ENCODE data around the gene MPO.

Gene MPO

DNA sequence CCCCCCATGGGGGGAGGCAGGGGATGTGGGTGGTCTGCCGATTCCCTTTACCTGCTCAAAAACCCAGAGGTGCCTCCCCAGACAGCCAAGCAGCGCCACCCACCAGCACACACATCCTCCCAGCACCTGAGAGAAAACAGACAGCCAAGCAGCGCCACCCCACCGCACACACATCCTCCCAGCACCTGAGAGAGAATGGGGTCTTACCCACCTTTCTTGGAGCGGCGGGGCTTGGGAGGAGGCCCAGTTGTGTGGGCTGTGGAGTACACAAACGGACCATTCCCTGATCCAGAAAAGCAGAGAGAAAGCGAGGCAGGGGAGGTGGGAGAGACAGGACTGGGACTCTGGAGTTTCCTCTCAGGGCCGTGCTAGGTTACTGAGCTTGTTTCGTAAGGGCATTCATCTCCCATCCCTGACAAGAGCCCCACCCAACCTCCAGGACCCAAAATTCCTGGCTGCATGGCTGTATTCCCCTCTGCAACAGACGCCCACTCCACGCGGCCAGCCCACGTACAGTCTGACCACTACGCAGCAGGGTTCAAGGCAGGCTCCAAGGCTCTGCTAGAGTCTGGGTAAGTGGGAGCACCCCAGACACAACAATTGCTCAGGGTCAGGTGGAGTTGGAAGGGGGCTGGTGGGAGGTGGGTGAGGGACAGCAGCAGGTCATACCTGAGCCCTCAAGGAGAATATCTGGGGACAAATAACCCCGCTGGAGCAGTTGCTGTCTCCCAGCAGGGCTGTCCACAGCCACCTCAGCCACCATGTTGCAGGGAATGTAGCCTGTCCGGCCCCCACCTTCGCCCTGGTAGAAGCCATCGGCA is 25.6 kb upstream of the MPO start:
- no peak for DNase-seq (ENCODE audit: low spot score)

DNA sequence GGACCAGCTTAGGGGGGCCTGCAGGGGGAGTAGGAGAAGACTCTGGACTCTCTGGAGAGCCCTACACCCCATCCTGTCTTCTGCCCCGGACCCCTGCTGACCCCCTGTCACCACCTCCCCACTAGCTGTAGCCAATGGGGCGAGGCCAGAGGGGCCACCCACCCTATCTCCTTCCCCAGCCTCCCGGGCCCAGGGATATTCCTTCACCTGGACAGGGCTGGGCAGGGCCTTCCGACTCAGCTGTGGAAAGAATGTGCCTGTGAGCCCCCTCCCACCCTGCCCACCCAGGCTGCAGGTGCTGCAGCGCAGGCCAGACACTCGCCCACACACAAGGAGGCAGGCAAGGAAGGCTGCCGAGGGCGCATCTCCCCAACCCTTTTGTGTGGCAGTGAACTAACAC is 24.9 kb upstream of the MPO start:
- no peak for DNase-seq (ENCODE audit: low spot score)

DNA sequence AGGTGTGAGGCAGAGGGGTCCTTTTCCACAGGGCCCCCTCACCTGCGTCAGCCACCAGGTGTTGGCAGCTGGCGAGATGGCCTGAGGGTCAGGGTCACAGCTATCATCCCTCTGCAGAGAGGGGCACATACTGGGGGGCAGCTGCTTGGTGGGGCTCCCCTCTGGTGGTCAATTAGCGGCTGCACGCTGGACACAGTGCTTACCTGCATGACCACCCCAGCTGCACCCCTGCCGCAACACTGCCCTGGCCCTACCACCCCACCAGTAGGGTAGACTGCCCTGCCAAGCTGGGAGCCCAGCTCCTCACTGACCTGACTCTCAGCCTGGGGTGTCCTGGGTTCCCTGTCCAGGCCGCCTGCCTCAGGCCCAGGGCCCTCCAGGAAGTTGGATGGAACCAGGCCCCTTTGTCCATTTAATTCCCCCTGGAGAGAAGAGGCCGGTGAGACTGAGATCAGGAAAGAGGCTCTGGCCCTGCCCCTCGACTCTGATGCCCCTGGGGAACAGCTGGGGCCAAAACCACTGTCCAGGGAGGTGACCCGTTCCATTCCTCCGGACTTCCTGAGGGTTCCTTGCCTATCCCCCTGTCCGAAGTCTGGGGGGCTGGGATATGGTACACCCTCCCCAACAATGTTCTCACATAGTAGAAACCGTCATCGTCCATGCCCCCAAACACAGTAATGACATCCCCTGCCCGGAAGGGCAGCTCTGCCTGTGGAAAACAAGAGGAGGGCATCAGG is 24.2 kb upstream of the MPO start:
- no peak for DNase-seq (ENCODE audit: low spot score)

DNA sequence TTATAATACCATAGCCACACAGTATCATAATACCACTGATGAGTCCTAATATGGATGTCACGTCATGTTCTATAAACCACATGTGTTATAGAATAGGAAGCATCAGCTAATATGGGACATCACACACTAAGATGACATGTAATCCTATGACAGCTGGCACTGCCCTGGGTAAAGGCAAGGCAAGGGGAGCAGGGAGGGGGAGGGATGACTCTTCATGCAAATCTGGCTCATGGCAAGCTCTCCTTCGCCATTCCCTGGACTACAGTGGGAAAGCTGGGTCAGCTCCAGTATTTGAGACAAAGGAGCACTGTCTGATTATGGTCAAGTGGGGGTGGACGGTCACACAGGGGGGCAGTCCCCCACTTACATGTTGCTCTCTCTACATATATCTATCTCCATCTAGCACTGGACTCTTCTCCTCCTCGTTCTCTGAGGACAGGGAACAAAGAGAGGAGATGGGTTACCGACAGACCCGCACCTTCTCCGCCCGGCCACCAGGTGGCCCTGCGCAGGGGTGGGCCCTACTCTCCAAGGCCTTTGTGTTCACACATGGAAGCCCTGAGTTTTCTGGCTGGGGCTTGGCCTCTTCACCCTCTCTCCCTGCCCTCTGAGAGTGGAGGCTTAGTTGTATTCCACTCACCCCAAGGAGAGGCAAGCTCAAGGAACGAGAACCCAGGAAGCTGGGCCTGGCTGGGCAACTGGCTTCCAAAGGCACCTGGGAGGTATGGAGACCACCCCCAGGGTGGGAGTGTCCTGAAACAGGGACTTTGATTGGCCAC is 23.4 kb upstream of the MPO start:
- no peak for DNase-seq (ENCODE audit: low spot score)

DNA sequence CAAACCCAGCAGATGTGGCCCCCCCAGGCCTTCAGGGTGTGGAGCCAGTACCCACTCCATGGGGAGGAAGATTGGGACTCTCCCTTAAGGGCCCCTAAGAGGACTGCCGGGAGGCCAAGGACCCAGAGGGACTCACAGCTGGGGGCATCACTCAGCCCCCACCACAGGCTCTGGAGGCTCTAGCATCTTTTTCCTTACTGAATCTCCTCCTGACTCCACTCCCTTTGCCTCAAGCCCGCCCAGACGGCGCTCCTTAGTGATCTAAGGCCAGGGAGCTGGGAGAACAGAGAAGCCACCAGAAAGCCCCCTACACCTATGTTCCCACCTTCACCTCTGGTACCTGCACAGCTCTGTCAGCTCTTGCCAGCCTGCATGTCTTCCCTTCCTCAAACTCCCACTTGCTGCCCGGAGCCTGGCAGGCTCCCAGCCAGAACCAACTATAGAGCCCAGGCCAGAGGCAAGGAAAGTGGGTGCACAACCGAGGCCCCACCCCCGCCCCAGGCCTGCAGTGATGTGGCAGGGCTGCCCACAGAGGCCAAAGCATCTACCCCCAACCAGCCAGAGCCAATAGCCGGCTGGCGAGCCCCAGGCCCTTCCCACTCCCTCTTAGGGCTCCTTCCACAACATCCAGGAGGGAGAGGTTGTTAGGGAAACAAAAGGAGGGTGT is 22.3 kb upstream of the MPO start:
- no peak for DNase-seq (ENCODE audit: low spot score)

DNA sequence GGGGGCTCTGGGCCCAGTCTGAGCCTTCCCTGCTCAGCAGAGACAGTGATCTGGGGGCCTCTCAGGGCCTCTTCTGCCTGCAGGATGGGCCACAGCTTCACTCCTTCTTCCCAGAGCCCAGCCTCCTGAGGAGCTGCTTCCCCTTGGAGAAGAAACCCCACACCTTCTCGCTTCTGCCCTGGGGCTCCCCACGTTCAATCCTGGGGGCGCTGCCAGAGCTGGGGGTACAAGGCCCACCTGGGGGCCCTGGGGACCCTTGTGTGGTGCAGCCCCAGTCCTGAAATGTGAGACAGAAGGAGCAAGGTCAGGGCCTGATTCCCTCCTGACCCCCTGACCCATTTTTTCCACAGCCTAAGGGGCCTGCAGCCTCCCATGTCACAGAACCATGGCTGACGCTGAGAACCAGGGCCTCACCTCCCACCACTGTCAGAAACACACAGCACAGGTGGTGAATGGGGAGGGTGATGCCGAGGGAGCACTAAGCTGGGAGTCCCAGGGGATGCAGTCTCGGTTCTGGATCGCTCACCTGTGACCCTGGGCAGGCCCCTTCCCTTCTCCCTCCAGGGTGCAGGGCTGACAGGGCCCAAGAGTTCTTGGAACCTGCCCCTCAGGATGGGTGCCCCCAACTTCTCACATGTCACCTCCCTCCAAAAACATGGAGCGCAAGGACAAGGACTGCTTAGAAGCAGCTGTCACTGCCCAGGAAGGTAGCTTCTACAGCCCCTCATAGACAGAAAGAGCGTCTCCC is 21.6 kb upstream of the MPO start:
- no peak for DNase-seq (ENCODE audit: low spot score)

DNA sequence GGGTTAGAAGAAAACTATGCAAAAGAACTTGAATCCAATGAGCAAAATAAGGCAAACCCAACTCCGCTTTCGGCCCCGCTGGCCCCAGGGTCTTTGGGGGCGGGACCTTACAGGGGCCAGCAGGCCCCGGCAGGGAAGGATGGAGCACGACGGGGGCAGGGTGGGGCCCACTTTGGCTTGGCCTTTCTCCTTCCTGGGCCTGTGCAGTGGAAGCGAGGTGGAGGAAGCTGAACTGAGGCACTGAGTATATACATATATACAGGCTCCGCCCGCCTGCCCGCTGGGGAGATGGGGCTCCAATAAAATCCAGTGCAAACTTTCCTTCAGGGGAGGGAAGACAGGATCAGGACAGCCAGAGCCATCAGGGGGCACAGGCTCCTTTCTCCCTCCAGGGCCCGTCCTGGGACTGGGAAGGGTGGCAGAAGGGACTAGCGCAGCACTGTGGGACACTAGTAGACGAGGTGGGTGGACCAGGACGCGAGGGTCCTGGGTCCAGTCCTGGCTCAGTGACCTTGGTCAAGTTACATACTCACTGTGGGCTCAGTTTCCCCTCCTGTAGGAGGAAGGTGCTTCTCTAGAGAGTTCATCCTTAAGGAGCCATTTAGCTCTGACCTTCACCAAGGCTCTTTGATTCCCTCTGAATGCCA is 20.9 kb upstream of the MPO start:
- DNase-seq (ENCODE audit: low spot score) = no peak

DNA sequence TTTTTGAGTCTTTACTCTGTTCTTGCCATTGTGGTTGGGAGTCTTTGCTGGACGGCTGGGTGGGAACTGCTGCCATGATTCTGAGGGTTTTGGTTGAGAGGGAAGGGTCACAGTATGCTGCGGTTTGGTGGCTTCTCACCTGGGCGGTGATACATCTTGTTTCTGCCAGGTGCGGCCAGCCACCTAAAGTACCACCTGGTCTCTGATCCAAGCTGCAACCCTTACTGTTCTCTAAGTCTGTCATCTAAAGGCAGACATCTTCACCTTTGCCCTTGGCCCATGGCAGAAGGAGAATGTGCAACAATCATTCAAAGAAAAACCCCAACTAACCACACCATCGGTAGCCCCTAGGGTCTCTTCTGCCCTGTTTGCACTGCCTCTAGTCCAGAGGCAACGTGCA is 19.6 kb upstream of the MPO start:
- no peak for DNase-seq (ENCODE audit: low spot score)

DNA sequence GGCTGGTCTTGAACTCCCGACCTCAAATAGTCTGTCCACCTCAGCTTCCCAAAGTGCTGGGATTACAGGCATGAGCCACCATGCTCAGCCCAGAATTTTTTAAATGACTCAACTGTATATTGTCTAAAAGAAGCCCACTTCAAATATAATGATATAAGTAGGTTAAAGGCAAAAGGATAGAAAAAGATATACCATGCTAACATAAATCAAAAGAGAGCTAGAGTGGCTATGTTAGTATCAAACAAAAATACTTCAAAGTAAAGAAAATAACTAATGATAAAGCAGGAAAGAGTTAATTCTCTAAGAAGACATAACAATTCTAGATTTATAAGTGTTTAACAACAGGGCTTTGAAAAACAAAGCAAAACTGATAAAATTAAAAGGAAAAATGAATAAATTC is 13.3 kb upstream of the MPO start:
- DNase-seq (ENCODE audit: low spot score) = no peak

DNA sequence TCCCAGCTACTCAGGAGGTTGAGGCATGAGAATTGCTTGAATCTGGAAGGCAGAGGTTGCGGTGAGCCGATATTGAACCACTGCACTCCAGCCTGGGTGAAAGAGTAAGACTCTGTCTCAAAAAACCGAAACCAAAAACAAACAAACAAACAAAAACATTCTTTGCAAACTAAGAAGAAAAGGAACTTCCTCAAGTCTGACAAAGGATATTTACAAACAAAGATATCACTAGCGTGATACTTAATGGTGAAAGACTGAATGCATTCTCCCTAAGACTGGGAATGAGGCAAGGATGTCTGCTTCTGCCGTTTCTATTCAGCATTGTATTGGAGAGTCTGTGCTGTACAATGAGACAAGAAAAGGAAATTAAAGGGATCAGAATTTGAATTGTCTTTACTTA is 10.5 kb upstream of the MPO start:
- no peak for DNase-seq (ENCODE audit: low spot score)

DNA sequence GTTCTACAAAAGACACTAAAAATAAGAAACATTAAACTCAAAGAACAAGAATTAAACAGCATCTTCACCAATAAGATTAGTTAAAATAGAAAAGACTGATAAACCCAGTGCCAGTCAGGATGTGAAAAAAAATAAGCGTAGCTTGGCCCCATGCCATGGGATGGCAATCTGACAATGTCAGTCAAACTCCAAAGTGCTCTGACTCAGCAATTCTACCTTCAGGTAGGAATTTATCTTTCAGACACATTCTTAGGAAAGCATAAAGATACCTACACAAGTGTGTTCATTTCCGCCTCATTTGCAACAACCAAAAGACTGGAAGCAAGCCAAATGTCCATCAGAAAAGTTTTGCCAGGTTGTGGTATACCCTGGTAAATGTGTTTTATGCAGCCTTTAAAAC is 9.1 kb upstream of the MPO start:
- DNase-seq (ENCODE audit: low spot score) = no peak

DNA sequence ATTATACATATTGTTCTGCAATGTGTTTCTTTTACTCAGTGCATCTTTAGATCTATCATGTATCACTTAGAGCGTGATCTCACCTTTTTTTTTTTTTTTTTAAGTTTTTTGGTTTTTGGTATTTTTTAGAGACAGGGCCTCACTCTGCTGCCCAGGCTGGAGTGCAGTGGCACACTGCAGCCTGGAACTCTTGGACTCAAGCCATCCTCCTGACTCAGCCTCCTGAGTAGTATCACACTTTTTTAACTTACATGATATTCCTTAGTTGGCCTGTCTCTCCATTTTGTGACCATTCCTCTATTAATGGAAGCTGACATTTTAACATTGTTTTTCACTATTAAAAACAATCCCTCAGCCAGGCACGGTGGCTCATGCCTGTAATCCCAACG is 4.7 kb upstream of the MPO start:
- DNase-seq (ENCODE audit: low spot score) = no peak

DNA sequence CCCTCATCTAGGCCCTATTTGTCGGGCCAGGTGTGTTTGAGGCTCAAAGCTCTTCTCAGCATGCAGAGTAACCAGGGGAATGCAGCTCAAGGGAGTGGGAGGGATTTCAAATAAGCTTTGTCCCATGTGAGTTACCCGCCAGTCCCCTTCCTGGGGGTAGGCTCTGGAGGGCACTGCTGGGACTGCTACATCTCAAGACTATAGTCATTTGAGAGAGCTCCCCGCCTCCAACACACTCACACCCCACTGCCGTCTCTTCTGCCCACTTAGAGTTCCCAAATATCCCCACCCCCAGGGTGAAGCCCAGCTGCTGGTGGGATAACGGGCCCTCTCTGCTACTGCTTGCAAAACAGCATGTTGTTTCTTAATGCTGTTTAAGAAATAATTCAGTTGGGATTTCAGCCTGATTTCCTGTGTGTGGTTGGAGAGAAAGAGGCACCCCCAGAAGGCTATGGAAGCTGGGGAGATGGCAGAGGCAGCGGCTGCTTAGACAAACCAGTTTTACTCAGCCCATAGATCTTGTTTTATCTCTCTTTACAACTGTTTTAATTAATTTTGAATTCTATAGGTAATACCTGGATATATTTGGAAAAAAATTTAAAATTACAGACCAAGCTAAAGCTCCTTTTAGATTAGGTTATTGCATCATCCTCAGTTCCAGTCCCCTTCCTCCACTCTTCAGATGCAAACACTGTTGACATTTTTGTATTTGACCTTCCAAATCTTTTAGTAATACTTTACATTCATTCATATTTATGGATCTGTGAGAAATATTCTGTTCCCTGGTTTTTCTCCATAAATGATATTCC is 4.1 kb upstream of the MPO start:
- no peak for DNase-seq (ENCODE audit: low spot score)

DNA sequence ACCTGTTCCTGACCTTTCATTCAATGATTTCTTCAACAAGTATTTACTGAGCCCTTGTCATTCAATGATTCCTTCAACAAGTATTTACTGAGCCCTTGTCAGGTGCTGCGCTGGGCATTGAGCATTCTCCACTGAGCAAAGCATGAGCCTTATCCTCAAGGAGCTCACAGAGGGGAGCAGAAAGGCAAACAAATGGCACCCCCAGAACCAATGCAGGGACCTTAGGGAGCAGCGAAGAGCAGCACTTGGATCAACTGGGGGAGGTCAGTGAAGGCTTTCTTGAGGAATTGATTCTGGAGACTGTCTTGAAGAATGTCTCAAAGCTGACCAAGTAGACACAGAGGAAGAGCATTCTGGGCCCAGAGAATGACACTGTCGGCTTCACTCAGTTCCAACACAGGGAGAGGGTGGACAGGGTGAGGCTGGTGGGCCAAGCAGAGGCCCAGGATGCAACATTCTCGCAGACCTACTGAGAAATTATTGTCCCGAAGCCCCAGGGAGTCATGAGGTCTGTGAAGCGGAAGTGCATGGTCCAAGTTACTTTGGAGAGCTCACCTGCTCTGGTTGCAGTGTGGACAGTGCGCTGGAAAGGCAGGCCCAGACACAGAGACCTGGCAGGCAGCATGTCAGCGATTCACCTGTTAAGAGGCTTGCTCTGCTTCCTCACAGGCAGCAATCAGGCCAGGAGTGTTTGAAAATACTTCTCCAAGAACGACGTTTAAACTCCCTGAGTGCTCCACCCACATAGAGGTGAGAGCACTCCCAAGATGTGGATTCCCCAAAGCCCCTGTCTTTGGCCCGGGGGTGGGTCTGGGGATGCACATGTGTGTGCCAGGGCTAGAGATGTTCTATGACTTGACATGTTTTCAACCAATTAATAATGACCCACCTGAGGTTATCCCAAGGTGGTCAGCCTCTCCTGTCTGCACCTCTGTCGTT is 3.2 kb upstream of the MPO start:
- no peak for DNase-seq (ENCODE audit: low spot score)

DNA sequence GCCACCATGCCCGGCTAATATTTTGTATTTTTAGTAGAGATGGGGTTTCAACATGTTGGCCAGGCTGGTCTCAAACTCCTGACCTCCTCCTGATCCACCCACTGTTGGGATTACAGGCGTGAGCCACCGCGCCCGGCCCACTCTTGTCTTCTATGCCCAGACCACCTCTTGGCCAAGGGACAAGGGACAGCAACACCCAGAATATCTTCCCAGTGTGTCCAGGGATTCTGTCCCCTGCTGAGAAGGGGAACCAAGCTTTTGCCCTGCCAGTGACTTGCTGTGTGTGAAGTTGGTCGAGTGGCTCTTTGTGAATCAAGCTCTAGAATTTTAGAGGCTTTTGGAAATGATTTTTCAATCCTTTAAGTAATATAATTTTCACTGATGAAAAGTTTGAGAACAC is 1.7 kb upstream of the MPO start:
- DNase-seq (ENCODE audit: low spot score) = no peak

DNA sequence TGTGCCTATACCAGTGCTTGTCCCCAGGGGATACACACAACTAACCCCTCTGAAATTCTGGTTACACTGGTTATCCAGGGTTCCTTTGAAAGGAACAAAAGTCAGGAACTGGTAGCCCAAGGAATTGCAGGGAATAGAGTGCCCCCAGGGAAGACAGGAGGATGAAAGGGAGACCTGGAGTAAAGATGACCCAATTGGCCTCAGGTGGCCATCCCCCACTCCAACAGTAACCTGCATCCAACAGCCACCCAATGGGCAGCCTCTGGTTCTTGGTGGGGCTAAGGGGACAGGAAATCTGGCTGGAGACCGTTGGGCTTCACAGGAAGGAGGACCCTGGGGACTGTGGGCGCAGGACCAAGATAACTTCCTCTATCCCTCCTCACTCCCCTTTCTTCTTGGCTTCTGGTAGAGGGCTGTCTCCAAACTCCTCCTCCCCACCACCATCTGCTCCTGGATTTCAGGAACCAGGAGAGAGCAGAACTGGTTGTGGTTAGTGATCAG is 826 bp upstream of the MPO start:
- DNase-seq (ENCODE audit: low spot score) = no peak

DNA sequence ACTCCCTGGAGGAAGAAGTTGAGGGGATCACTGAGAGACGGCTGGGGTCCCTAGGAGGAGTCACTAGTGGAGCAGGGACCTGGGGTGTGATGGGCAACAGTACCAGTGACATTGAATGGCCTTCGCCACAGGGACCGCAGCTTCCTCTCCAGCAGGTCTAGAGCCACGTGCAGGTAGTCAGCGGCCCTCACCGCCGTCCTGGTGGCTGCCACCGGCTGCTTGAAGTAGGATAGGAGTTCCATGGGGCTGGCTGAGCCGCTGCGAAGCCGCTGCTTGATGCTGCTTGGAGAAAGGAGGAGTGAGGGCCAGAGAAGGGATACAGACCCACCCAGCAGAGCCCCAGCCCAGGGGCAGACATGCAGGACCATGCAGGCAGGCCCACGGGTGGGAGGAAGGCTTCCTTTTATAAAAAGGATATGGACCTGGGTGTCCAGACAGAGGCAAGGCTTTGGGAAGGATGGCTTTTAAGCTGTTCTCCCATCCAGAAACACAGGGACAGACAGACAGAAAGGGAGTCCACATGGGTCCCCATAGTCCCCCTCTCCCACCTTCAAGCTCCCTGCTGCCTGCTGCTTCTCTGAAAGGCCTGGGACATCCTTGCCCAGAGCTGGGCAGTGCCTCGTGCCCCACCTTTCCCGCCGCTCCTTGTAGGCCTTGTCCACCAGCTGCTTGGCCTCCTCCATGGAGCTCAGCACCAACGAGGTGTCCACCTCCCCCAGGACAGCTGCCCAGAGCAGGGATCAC is 827 bp downstream of the MPO start:
- no peak for DNase-seq (ENCODE audit: low spot score)

DNA sequence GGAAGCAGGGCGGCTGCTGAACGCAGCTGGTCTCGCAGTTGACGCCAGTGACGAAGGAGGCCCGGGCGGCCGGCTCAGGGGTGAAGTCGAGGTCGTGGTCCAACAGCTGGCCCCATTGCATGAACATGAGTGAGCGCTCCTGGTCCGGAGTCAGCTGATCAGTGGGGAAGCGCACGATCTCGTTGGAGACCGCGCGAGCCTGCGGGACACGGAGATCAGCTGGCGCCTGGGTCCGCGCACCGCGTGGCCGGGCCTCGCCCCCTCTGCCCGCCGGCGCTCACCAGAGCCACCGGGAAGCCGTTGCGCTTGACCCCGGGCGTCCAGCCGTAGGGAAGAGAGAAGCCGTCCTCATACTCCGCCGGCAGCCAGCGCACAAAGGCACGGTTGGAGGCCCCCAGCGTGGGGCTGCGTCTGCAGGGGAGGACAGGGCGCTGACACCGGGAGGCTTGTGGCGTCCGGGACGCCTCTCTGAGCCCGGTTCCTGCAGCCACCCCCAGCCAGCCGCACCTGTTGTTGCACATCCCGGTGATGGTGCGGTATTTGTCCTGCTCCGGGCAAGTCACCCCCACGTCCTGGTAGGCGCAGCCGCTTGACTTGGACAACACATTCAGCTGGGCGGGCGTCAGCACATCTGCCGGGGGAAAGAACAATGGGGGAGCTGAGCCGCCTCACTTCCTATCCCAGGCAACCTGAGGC is 1.6 kb downstream of the MPO start:
- DNase-seq (ENCODE audit: low spot score) = no peak
